ENCODE measurements around the gene BAAT. TPM values are rescaled to one million over a fixed set of nuclear protein-coding genes. Genes with fewer than 3 reads are reported as not detected.

BAAT gene
- total and polyA plus RNA-seq, 3 donors from 2014 or later, result 0.13 to 0.31 TPM; not detected in 1

- WGBS, 2 donors, result 73 to 84% methylated on average over 12 of the region's 12 CpGs
- DNase-seq, result peak; percentile 32
- H3K27ac ChIP-seq, result no peak overlapping the region
Observed at GRCh38 chr9:101375546-101375945, 9.3 kb downstream of the BAAT start.

GRCh38 chr9:101372327-101373118 lies 12.3 kb downstream of the BAAT start:
- Histone ChIP-seq H3K27me3 (no peaks in the 10 kb centered on the region), H3K4me3 (no peak overlapping the region), H3K4me1 (peaks cover 5% of the 10 kb centered on the region), H3K36me3 (ENCODE audit: low read depth, missing control alignments) (no peaks in the 10 kb centered on the region), H3K27ac (no peak overlapping the region), H3K9me3 (no peaks in the 10 kb centered on the region)
- WGBS, 2 donors, result 66 to 72% methylated on average over 2 of the region's 2 CpGs
- TF ChIP-seq, protein P1, sequence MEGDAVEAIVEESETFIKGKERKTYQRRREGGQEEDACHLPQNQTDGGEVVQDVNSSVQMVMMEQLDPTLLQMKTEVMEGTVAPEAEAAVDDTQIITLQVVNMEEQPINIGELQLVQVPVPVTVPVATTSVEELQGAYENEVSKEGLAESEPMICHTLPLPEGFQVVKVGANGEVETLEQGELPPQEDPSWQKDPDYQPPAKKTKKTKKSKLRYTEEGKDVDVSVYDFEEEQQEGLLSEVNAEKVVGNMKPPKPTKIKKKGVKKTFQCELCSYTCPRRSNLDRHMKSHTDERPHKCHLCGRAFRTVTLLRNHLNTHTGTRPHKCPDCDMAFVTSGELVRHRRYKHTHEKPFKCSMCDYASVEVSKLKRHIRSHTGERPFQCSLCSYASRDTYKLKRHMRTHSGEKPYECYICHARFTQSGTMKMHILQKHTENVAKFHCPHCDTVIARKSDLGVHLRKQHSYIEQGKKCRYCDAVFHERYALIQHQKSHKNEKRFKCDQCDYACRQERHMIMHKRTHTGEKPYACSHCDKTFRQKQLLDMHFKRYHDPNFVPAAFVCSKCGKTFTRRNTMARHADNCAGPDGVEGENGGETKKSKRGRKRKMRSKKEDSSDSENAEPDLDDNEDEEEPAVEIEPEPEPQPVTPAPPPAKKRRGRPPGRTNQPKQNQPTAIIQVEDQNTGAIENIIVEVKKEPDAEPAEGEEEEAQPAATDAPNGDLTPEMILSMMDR (IDR thresholded peaks at IDR 0.05), result no peak
- no peak for TF ChIP-seq POLR2A (IDR thresholded peaks at IDR 0.05)
- no peak for DNase-seq
- intact Hi-C loops (cut with DNase I; ENCODE audit: low total_unique reads), result no loop called here

More at GRCh38 chr9:101375546-101375945, 9.3 kb downstream of the BAAT start:
- H3K4me1 ChIP-seq, result peaks cover 5% of the 10 kb centered on the region
- H3K27me3 ChIP-seq, result no peaks in the 10 kb centered on the region
- no peaks in the 10 kb centered on the region for H3K36me3 ChIP-seq (ENCODE audit: low read depth, missing control alignments)
- intact Hi-C loops (cut with DNase I; ENCODE audit: low total_unique reads), result no loop called here
- TF ChIP-seq, protein P1 (IDR thresholded peaks at IDR 0.05), result no peak
- TF ChIP-seq POLR2A (IDR thresholded peaks at IDR 0.05), result no peak
- peak overlapping the region; percentile 12 to 30 for H3K4me3 ChIP-seq
- no peaks in the 10 kb centered on the region for H3K9me3 ChIP-seq

DNA sequence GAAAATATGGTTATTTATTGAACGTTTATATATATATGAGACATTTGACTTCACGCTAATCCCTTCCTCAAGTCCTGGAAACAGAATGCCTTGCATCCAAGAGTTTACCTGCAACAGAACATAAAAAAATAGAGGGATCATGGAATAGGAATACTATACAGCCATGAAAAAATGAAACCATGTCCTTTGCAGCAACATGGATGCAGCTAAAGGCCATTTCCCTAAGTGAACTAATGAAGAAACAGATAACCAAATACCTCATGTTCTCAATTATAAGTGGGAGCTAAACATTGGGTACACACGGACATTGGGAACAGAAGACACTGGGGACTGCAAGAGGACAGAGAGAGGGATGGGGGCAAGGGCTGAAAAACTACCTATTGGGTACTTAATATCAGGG lies 13.0 kb downstream of the BAAT start:
- intact Hi-C loops (cut with DNase I; ENCODE audit: low total_unique reads), result no loop called here
- H3K4me3 ChIP-seq, result no peak overlapping the region
- no peak overlapping the region for H3K27ac ChIP-seq
- no peaks in the 10 kb centered on the region for H3K27me3 ChIP-seq
- WGBS, 2 donors, result 90 to 96% methylated on average over 3 of the region's 3 CpGs
- H3K9me3 ChIP-seq, result no peaks in the 10 kb centered on the region
- no peak for TF ChIP-seq POLR2A (IDR thresholded peaks at IDR 0.05)
- TF ChIP-seq, protein P1 (IDR thresholded peaks at IDR 0.05), result no peak
- no peaks in the 10 kb centered on the region for H3K36me3 ChIP-seq (ENCODE audit: low read depth, missing control alignments)
- no peaks in the 10 kb centered on the region for H3K4me1 ChIP-seq
- DNase-seq, result no peak

GRCh38 chr9:101369884-101370531 lies 14.8 kb downstream of the BAAT start:
- Histone ChIP-seq H3K27me3 (no peaks in the 10 kb centered on the region), H3K36me3 (ENCODE audit: low read depth, missing control alignments) (no peaks in the 10 kb centered on the region), H3K27ac (no peak overlapping the region), H3K4me1 (no peaks in the 10 kb centered on the region), H3K4me3 (no peak overlapping the region), H3K9me3 (no peaks in the 10 kb centered on the region)
- whole genome bisulfite sequencing, 2 donors, result 62 to 87% methylated on average over 2 of the region's 2 CpGs
- intact Hi-C loops (cut with DNase I; ENCODE audit: low total_unique reads), result no loop called here
- no peak for DNase-seq
- TF ChIP-seq, protein P1 (IDR thresholded peaks at IDR 0.05), result no peak
- no peak for TF ChIP-seq POLR2A (IDR thresholded peaks at IDR 0.05)

All from testis (tissue), 3 donors.